Fibroblast of skin of abdomen (primary cell): Measurements from ENCODE around the gene SFSWAP.
"Not testable (repeated sequence)": the region's sequence is repeated elsewhere in the genome, so short reads cannot be mapped to it uniquely, and the experiment has no call there.

Source experiments
- DNase-seq: peaks from one replicate; pipeline ENCODE4 v3.0.0-alpha.2; 2013

SFSWAP gene

GRCh38 chr12:131703161-131703560 is 7.7 kb upstream of the SFSWAP start:
- DNase-seq, result no peak

- no peak for DNase-seq
These were observed 6.4 kb upstream of the SFSWAP start for GRCh38 chr12:131704509-131704908.

- DNase-seq, result not testable (repeated sequence)
These were observed 4.2 kb upstream of the SFSWAP start for GRCh38 chr12:131706709-131707108.

GRCh38 chr12:131709226-131709625 is 1.7 kb upstream of the SFSWAP start:
- no peak for DNase-seq

GRCh38 chr12:131711551-131712205 is 788 bp downstream of the SFSWAP start:
- DNase-seq, result no peak

GRCh38 chr12:131713349-131713748 is 2.5 kb downstream of the SFSWAP start:
- no peak for DNase-seq

- no peak for DNase-seq
These were observed 3.9 kb downstream of the SFSWAP start for GRCh38 chr12:131714759-131715158.

- no peak for DNase-seq
These were observed 5.4 kb downstream of the SFSWAP start for GRCh38 chr12:131716282-131716681.

- DNase-seq, result no peak
These were observed 9.4 kb downstream of the SFSWAP start for GRCh38 chr12:131720241-131720640.

- DNase-seq, result no peak
These were observed 10.0 kb downstream of the SFSWAP start for GRCh38 chr12:131720921-131721320.

GRCh38 chr12:131721548-131721947 is 10.7 kb downstream of the SFSWAP start:
- DNase-seq, result no peak

- DNase-seq, result no peak
These were observed 12.6 kb downstream of the SFSWAP start for GRCh38 chr12:131723532-131723931.

- no peak for DNase-seq
These were observed 13.6 kb downstream of the SFSWAP start for GRCh38 chr12:131724534-131724933.

GRCh38 chr12:131725503-131725902 is 14.6 kb downstream of the SFSWAP start:
- no peak for DNase-seq

GRCh38 chr12:131728720-131729119 is 17.8 kb downstream of the SFSWAP start:
- no peak for DNase-seq

GRCh38 chr12:131729254-131729955 is 18.5 kb downstream of the SFSWAP start:
- DNase-seq, result no peak

- DNase-seq, result no peak
These were observed 22.2 kb downstream of the SFSWAP start for GRCh38 chr12:131732996-131733615.

- DNase-seq, result no peak
These were observed 23.0 kb downstream of the SFSWAP start for GRCh38 chr12:131733874-131734273.

- no peak for DNase-seq
These were observed 23.7 kb downstream of the SFSWAP start for GRCh38 chr12:131734336-131735152.

GRCh38 chr12:131735153-131735456 is 24.2 kb downstream of the SFSWAP start:
- no peak for DNase-seq

GRCh38 chr12:131735476-131736445 is 24.9 kb downstream of the SFSWAP start:
- no peak for DNase-seq
